Testis (tissue), 3 donors: ENCODE results near the gene STUM. TPM values are rescaled to one million over a fixed set of nuclear protein-coding genes. Genes with fewer than 3 reads are reported as not detected.

ENCODE experiments used
- DNase-seq: peaks from one replicate; pipeline ENCODE4 v3.0.0-alpha.2; 2019
- H3K27ac ChIP-seq, 2 donors: fragments of 200-600 bp; sonication (generic); one replicate each; pipeline ENCODE4 v1.5.1; 2019
- H3K27me3 ChIP-seq: fragments of 200-600 bp; sonication (generic); one replicate; pipeline ENCODE4 v1.5.1; 2019
- H3K36me3 ChIP-seq: fragments of 200-600 bp; sonication (generic); one replicate; pipeline ENCODE4 v1.5.1; 2017; ENCODE audit warnings: low read depth; ENCODE audit errors: missing control alignments
- H3K4me1 ChIP-seq: fragments of 200-600 bp; sonication (generic); one replicate; pipeline ENCODE4 v1.5.1; 2019
- H3K4me3 ChIP-seq, 2 donors: fragments of 200-600 bp; sonication (generic); one replicate each; pipeline ENCODE4 v1.5.1; 2017 to 2019
- H3K9me3 ChIP-seq: fragments of 200-600 bp; sonication (generic); one replicate; pipeline ENCODE4 v1.5.1; 2017
- CTCF ChIP-seq, 3 experiments: fragments of 450-650 bp in 2 of 3; fragments of 200-600 bp in 1 of 3; sonication (generic) in 1 of 3; IDR thresholded peaks; one replicate each; pipeline ENCODE4 v1.5.1; 2016 to 2019; ENCODE audit warnings: antibody characterized with exemption in 3 of 3, mild to moderate bottlenecking in 2 of 3, moderate library complexity in 1 of 3
- POLR2A ChIP-seq: fragments of 450-650 bp; IDR thresholded peaks from one replicate; pipeline ENCODE4 v1.6.1; 2017; ENCODE audit warnings: antibody characterized with exemption, mild to moderate bottlenecking, moderate library complexity
- WGBS, 2 donors: methylation state at CpG; one replicate each; pipeline ENCODE4 v1.1.5; 2018; 5-methylcytosine and 5-hydroxymethylcytosine counted together
- intact Hi-C: fragments of 100-400 bp; cut with DNase I; formaldehyde crosslinking; loops from one replicate; pipeline ENCODE4 v1.15.1; 2023; ENCODE audit warnings: low total_unique reads
- polyA plus RNA-seq: library from polyadenylated mRNA; stranded (reverse); fragments of 350-450 nt; fragmentation: Illumina TruSeq; extraction: RNeasy Lipid Tissue Mini Kit (QIAGEN cat#74804); gene quantifications from one replicate; pipeline ENCODE4 v1.2.3, GENCODE V29; 2014; ENCODE audit warnings: low read depth, low replicate concordance; ENCODE audit not compliant: insufficient read depth
- total RNA-seq, 2 donors: library from RNA; depleted of rRNA; stranded (reverse); fragments of >200 nt; gene quantifications; one replicate each; pipeline ENCODE4 v1.2.3, GENCODE V29; 2016

STUM gene
- total and polyA plus RNA-seq, 3 donors from 2014 or later: 2.5 to 4.5 (median 3.7) TPM

GRCh38 chr1:226568975-226569741 is 20.6 kb downstream of the STUM start:
- Histone ChIP-seq H3K4me3 (no peak overlapping the region), H3K36me3 (no peaks in the 10 kb centered on the region), H3K9me3 (no peaks in the 10 kb centered on the region), H3K4me1 (peaks cover 6% of the 10 kb centered on the region), H3K27me3 (no peaks in the 10 kb centered on the region), H3K27ac (no peak overlapping the region)
- TF ChIP-seq POLR2A: no peak
- TF ChIP-seq CTCF (IDR thresholded peaks at IDR 0.05): no peak
- 88 to 89% methylated on average over 6 of the region's 6 CpGs for WGBS, 2 donors
- intact Hi-C loops: no loop called here
- no peak for DNase-seq

GRCh38 chr1:226569879-226570547 is 21.4 kb downstream of the STUM start:
- 74 to 75% methylated on average over 3 to 4 of the region's 4 CpGs for WGBS, 2 donors
- intact Hi-C loops: no loop called here
- no peak overlapping the region for H3K27ac ChIP-seq
- DNase-seq: no peak
- TF ChIP-seq POLR2A (no peak), CTCF (IDR thresholded peaks at IDR 0.05) (no peak)
- no peaks in the 10 kb centered on the region for H3K27me3 ChIP-seq
- H3K9me3 ChIP-seq: no peaks in the 10 kb centered on the region
- H3K4me1 ChIP-seq: peaks cover 6% of the 10 kb centered on the region
- no peak overlapping the region for H3K4me3 ChIP-seq
- no peaks in the 10 kb centered on the region for H3K36me3 ChIP-seq

GRCh38 chr1:226571893-226572292 is 23.3 kb downstream of the STUM start:
- Histone ChIP-seq H3K4me1 (peaks cover 6% of the 10 kb centered on the region), H3K27ac (no peak overlapping the region), H3K27me3 (no peaks in the 10 kb centered on the region), H3K9me3 (no peaks in the 10 kb centered on the region), H3K4me3 (no peak overlapping the region), H3K36me3 (no peaks in the 10 kb centered on the region)
- TF ChIP-seq POLR2A (no peak), CTCF (IDR thresholded peaks at IDR 0.05) (no peak)
- no peak for DNase-seq
- WGBS, 2 donors: 74 to 76% methylated on average over 6 of the region's 6 CpGs
- intact Hi-C loops: no loop called here

GRCh38 chr1:226572325-226572726 is 23.8 kb downstream of the STUM start:
- 77 to 82% methylated on average over 8 of the region's 8 CpGs for WGBS, 2 donors
- intact Hi-C loops: no loop called here
- no peak overlapping the region for H3K4me3 ChIP-seq
- TF ChIP-seq POLR2A (no peak), CTCF (IDR thresholded peaks at IDR 0.05) (no peak)
- DNase-seq: no peak
- no peaks in the 10 kb centered on the region for H3K27me3 ChIP-seq
- no peaks in the 10 kb centered on the region for H3K36me3 ChIP-seq
- peaks cover 6% of the 10 kb centered on the region for H3K4me1 ChIP-seq
- H3K27ac ChIP-seq: no peak overlapping the region
- H3K9me3 ChIP-seq: no peaks in the 10 kb centered on the region
